ENCODE data around the gene TNIP3.

The TNIP3 gene

DNA sequence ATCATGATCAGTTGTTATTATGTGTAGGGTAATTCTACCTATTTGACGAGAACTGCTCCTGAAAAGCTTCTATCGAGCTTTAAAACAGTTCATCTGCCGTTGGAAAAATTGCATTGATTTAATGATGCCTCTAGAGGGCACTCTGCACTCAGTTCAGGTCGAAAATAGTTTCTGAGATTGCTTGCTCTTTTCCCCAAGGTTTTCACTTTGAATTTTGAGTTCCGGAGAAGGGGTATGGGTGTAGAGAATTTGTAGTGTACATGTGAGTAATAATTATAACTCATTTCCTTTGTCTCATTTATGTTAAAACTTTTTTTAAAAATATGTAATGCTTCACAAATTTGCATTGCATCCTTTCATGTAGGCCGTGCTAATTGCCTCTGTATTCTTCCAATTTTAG, 28.4 kb upstream of the TNIP3 start:
- TF ChIP-seq, protein P1, sequence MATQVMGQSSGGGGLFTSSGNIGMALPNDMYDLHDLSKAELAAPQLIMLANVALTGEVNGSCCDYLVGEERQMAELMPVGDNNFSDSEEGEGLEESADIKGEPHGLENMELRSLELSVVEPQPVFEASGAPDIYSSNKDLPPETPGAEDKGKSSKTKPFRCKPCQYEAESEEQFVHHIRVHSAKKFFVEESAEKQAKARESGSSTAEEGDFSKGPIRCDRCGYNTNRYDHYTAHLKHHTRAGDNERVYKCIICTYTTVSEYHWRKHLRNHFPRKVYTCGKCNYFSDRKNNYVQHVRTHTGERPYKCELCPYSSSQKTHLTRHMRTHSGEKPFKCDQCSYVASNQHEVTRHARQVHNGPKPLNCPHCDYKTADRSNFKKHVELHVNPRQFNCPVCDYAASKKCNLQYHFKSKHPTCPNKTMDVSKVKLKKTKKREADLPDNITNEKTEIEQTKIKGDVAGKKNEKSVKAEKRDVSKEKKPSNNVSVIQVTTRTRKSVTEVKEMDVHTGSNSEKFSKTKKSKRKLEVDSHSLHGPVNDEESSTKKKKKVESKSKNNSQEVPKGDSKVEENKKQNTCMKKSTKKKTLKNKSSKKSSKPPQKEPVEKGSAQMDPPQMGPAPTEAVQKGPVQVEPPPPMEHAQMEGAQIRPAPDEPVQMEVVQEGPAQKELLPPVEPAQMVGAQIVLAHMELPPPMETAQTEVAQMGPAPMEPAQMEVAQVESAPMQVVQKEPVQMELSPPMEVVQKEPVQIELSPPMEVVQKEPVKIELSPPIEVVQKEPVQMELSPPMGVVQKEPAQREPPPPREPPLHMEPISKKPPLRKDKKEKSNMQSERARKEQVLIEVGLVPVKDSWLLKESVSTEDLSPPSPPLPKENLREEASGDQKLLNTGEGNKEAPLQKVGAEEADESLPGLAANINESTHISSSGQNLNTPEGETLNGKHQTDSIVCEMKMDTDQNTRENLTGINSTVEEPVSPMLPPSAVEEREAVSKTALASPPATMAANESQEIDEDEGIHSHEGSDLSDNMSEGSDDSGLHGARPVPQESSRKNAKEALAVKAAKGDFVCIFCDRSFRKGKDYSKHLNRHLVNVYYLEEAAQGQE (IDR thresholded peaks at IDR 0.05; ENCODE audit: insufficient read depth in 1 of 2, low read depth in 2 of 2, low read length in 2 of 2), result no peak
- no peak for TF ChIP-seq TAF1 (IDR thresholded peaks at IDR 0.05; ENCODE audit: borderline replicate concordance, insufficient read depth, low read length)
- TF ChIP-seq POLR2AphosphoS5 (IDR thresholded peaks at IDR 0.05; ENCODE audit: low read depth, low read length), result no peak
- TF ChIP-seq SIN3A (IDR thresholded peaks at IDR 0.05; ENCODE audit: borderline replicate concordance, insufficient read depth, low read length), result no peak
- TF ChIP-seq FOXP2 (optimal IDR thresholded peaks at IDR 0.05; ENCODE audit: borderline replicate concordance, extremely low read depth, extremely low read length, insufficient read depth), result no peak

DNA sequence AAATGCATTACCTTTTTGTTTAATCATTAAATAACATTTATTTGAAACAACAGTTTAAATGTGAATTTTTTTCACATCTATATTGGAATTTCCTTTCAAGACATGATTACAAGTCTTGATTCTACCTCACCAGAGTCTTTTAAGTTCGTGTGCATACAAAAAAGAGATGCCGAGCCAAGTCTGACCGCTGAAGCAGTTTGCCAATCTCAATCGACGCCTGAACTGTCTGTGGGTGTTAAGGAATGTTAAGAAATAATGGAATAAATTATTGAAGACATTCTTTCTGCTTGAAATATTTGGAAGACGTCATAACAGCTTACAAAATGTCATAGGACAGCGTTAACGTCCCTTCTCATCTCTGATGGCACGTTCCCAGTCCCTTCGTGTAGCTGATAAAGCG, 27.9 kb upstream of the TNIP3 start:
- TF ChIP-seq TAF1 (IDR thresholded peaks at IDR 0.05; ENCODE audit: borderline replicate concordance, insufficient read depth, low read length) (no peak), FOXP2 (optimal IDR thresholded peaks at IDR 0.05; ENCODE audit: borderline replicate concordance, extremely low read depth, extremely low read length, insufficient read depth) (no peak), SIN3A (IDR thresholded peaks at IDR 0.05; ENCODE audit: borderline replicate concordance, insufficient read depth, low read length) (no peak), POLR2AphosphoS5 (IDR thresholded peaks at IDR 0.05; ENCODE audit: low read depth, low read length) (no peak)
- TF ChIP-seq, protein P1 (IDR thresholded peaks at IDR 0.05; ENCODE audit: insufficient read depth in 1 of 2, low read depth in 2 of 2, low read length in 2 of 2), result no peak

DNA sequence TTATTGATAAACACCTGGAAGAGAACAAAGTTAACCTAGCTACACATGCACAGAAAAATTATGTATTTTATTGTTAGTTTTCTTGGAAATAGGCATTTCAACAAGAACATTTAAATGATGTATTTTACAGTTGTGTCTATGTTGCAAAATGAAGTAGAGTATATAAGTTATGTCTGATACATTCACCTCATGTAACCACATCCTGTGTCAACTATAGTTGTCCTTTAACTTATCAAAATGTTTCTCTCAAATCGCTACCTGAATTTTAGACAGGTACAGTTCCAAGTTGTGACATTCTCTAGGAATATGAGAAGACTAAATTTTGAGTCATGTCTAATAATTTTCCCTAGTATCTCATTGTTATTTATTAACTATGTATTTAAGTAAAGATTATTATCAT, 27.2 kb upstream of the TNIP3 start:
- TF ChIP-seq SIN3A (IDR thresholded peaks at IDR 0.05; ENCODE audit: borderline replicate concordance, insufficient read depth, low read length) (no peak), POLR2AphosphoS5 (IDR thresholded peaks at IDR 0.05; ENCODE audit: low read depth, low read length) (no peak), TAF1 (IDR thresholded peaks at IDR 0.05; ENCODE audit: borderline replicate concordance, insufficient read depth, low read length) (no peak), FOXP2 (optimal IDR thresholded peaks at IDR 0.05; ENCODE audit: borderline replicate concordance, extremely low read depth, extremely low read length, insufficient read depth) (no peak)
- TF ChIP-seq, protein P1 (IDR thresholded peaks at IDR 0.05; ENCODE audit: insufficient read depth in 1 of 2, low read depth in 2 of 2, low read length in 2 of 2), result no peak

DNA sequence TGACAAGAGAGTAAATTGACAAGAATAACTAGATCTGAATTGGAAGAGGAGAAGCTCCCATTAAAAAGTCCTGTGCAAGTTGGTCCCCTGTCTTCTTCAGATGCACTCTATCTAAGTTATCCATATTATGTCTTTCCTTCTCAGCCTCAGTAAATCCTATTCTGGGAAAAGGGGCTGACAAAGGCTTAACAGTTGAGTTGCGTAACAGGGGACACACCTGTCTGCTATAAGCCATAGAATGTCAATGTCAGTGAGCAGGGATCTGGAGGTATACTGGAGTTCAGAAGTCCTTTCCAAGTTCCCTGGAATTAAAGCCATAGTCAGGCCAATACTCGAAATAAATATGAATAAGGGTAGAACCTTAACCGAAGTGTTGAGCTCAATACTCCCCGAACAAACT, 26.3 kb upstream of the TNIP3 start:
- no peak for TF ChIP-seq POLR2AphosphoS5 (IDR thresholded peaks at IDR 0.05; ENCODE audit: low read depth, low read length)
- TF ChIP-seq FOXP2 (optimal IDR thresholded peaks at IDR 0.05; ENCODE audit: borderline replicate concordance, extremely low read depth, extremely low read length, insufficient read depth), result no peak
- TF ChIP-seq, protein P1 (IDR thresholded peaks at IDR 0.05; ENCODE audit: insufficient read depth in 1 of 2, low read depth in 2 of 2, low read length in 2 of 2), result no peak
- no peak for TF ChIP-seq SIN3A (IDR thresholded peaks at IDR 0.05; ENCODE audit: borderline replicate concordance, insufficient read depth, low read length)
- TF ChIP-seq TAF1 (IDR thresholded peaks at IDR 0.05; ENCODE audit: borderline replicate concordance, insufficient read depth, low read length), result no peak

Data from PFSK-1 (cell line).